HG02973 (cell line): ENCODE data around the gene GHR.
"Not testable (repeated sequence)": the region's sequence is repeated elsewhere in the genome, so short reads cannot be mapped to it uniquely, and the experiment has no call there.

Source experiments
- ATAC-seq: cut with Tn5 transposase; IDR thresholded peaks from one replicate; pipeline ENCODE4 v1.9.1; 2021; ENCODE audit warnings: moderate library complexity; ENCODE audit not compliant: unreplicated experiment

Gene GHR

DNA sequence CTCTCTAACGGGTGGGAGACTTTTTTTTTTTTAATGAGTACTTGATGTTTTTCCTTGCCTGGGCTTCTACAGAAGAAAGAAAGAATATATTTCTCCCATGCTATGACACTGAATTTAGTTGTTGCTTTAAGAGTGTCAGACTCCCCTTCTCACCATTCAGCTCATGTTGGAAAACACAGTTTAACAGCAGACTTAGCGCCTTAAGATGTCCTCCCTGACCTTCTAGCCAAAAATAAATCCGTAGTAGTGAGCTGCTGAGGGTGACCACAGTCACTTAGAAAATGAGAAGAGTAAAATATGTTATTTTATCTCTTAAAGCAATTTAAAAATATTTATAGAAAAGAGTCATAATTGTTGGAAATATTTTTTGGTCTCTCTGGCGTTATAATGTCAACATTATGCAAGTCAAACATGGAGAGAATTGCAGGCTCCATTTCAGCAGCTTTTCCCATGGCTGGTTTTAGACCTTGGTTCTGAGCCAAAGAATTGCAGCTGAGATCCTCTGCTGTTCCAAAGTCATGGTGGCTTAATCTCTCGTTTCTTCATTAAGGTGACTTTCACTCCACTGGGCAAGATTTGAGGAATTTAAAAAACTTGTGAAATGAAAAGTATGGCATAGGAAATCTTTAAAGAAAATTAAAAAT is 143.5 kb downstream of the GHR start:
- ATAC-seq: no peak

DNA sequence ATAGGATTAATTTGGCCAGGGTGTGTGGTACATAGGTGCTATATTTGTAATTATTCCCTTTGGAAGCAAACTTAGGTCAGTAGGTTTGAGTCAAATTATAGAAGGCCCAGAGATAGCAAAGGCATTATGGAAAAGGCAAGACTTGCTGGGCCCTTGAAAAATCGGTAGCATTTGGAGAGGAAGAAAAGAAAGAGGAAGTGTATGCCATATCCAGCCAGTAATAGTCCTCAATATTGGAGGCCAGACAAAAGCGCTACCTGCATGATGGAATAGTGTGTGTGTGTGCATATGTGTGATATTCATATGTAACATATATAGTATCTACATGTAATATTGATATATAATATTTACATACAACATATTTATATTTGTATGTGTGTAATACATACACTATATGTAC is 146.1 kb downstream of the GHR start:
- no peak for ATAC-seq

DNA sequence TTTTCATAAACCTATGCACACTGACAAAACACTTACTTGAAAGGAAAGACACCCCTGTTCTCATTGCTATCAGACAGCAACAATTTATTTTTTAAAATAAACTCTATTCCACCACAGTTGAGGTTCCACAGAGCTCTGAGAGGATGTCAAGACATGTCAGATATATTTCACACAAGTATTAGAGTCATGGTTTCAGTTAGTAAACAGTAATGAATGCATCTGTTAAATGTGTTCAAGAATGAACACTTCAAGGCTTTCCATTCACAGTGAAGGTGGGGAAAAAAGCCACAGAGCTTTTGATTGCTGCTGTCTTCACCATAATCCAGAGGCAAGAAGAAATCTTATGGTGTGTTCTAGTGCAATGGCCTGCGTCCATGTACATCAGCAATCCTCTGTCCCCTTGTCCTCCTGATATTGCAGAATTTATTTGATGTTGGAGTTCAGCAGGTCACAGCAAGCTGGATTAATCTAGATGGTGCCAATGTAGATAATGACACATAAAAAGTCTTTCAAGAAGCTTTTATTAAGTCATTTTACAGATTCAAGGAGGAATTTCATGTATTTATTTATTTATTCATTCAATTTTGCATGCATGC is 146.8 kb downstream of the GHR start:
- ATAC-seq: no peak

DNA sequence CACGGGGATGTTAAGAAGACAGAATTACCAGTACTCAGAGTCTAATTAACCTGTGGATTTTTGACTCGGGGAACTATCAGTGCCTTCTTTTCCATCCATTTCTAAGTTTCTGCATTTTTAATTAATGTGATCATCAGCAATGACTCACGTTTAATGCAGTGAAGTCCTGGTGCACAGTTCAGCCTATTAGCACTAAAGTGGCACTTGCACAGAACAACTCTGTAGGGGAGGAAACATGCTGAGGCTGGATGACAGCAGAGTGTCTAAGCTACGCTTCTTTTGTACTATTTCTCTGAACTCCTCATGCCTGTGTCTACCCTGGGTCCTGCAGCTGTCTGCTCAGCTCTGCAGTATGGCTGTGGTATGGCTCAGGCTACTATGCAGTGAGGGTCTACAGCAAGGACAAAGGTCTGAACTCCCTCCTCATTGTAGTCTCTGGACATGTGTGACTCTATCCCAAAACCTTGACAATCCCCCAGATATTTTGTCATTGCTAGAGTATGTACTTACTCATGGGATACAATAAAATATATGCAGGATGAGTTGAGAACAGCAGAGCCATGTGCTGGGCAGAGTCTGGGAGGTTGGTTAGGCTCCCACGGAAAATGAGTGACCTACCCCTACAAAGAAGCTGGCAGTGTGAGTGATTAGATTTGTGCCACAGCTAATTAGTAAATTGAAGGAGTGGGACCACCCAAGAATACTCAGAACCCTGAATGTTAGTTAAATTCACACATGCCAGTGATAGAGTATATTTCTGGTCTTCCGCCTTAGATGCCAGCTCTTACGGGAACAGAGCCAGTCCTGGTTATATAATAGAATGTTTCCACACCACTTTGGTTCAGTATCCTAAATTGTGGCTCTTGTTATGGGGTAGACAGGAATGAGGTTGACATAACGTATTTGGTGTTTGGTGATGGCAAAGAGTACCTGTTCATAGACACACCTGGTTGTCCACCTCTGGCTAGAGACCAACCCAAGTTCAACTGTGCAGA is 148.0 kb downstream of the GHR start:
- no peak for ATAC-seq

DNA sequence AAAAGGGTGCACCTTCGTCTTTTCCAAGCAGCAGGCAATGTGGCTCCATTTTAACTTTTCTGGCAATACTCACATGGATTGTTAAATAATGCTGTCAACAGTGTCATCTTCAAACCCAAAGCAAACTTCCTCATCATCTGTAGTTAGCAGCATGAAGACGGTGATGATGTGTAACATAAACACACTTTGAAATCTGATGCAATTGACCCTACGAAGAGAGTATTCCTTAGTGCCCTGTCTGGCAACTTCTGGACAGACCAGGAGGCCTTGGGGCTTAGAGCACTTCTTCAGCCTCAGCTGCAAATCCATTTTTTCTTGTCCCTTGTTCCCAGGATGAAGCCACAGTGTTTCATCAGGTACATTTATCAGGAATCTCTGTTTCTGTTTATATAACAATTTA is 149.1 kb downstream of the GHR start:
- ATAC-seq: no peak

DNA sequence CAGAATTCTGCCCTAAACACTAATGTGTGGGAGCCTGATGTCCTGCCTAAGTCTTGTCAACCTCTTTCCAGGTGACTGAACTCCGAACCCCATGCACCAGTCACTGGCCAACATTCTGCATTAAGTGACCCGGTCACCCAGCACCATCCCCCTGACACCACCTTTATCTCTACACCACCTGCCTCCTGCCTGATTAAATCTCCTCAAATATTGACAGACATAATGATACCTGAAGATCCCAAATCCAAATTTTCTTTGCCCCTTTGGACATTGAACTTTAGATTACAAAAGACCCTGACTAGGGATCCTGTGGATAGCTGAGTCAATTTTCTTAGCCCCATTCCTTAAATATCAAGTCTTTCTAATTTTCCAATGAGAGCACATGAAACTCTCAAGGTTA is 150.1 kb downstream of the GHR start:
- no peak for ATAC-seq

DNA sequence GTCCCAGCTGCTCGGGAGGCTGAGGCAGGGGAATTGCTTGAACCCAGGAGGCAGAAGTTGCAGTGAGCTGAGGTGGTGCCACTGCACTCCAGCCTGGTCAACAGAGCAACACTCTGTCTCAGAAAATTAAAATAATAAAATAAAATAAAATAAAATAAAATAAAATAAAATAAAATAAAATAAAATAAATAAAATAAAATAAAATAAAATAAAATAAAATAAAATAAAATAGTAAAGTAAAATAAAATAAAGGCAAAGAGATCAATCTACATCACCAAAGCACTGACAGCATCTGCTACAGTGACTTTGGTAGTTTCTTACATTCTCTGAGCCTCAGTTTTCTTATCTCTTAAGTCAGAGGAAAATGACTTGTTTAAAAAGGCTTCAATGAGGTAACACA is 152.7 kb downstream of the GHR start:
- not testable (repeated sequence) for ATAC-seq

DNA sequence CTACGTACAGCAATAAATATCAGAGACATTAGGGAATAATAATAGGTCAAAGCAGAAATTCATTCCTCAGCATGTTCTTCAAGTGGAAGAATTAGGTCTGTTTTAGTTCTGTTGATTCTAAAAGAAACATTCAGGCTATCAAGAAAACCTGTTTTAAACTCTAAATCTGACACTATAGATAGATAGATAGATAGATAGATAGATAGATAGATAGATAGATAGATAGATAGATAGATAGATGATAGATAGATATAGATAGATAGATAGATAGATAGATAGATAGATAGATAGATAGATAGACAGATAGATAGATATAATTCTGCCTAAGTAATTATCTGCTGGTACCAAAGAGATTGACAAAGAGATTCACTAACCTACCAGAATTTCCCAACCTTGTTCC is 155.7 kb downstream of the GHR start:
- not testable (repeated sequence) for ATAC-seq

DNA sequence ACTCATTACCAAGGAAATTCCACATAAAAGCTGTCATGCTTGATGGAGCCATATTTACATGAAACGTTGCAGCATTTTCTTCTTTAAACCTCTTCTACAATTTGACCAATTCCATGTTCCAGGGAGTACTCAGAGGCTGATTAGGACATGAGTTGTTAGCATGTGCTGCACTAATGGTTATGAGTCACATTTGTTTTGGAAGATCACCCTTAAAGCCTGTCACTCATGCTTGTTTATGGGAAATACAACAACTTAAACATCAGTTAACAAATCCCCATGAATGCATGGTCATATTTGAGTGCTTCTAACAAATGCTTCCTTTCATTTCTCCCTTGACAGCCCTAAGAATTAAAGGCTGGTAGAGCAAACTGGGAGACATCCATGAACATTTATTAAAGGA is 156.1 kb downstream of the GHR start:
- ATAC-seq: no peak

DNA sequence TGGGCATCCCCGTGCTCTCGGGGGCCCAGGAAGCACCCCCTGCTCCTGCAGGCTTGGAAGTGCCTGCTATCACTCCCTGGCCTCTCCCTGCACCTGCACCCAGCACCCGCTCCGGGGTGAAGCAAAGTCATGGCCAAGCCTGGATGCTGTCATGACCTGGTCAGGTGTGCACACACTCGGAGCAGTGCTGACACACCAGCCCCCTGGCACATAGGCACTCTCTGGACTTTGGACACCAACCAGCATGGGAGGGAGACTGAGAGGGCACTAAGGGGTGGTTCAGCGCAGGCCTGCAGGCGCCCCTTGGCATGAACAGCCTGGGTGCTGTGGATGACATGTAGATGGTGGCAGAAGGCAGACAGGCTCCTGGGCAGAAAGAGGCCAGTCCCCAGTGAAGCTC is 158.6 kb downstream of the GHR start:
- ATAC-seq: no peak

DNA sequence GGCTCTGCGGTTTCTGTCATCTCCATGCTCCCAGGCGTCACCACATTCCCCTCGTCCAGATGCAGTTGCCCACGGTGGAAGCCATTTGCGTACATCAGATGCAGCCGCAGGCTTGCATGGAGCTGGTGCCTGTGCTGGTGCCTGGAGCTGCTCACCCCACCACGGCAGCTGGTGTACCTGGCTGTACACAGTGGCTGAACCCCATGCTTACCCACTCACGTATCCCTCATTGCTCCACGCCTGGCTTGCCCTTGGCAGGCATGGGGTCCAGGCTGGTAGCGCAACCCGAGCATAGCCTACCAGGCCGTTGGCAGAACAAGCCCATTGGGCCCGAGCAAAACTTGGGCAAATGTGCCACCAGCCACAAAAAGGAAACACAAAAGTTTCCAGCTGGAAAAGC is 159.5 kb downstream of the GHR start:
- ATAC-seq: no peak

DNA sequence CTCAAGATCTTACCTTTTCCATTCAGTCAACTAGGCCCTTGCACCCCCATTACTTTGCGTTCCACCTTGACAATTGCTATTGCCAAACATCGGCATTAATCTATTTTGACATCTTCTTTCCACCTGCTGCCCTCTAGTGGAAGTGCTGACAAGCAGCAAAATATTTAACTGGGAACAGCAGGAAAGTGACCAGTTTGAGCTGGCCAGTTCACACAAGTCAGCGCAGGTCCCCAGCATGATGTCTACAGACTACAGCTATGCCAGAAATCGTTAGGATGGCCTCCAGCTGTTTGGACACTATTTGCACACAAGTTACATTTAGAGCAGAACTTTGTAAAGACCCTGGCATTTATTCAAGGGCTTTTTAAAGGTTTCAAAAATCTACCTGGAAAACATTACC is 160.1 kb downstream of the GHR start:
- ATAC-seq: peak; percentile 65

DNA sequence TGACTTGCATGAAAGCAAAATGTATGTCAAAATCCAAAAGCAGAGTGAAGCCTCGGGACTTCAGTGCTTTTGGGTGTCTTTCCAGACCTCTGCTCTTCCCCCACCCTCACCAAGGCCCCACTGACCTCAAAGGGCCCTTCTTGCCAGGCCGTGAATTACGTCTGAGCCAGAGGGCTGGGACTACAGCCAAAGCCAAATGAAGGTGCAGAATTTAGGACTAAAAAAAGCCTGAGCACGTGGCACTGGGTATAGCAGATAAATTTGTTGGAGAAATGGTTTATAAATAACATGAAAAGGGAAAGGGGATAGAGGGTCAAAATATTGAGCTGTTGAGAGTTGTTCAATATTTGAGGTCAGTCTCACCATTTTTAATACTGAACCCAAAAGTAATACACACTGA is 163.4 kb downstream of the GHR start:
- ATAC-seq: no peak

DNA sequence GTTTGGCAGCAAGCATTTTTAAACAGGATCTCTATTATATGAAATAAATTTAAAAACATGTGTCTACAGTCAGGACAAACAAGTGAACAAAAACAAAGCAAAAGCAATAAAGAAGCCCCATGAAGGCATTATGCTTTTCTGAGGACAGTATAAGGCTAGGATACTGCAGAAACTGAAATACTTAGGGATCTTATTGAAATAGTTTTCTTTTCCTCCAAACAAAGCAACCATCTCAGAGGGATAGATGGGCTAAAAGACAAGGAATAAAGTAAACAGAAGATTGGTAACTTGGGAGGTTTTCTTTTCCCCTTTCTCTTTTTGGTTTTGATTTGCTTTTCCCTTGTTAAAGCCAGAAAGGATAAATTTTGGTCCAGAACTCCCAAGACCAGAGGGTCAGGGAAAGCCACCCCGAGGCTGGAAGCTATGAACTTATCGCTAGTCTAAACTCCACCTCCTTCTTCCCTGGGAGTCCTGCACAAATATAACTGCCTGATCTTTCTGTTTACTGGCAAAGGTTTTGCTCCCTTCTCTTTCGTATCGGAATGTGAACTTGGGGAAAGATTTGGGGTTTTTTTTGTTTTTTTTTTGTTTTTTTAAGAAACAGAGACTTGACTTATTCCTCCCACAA is 164.0 kb downstream of the GHR start:
- ATAC-seq: no peak

DNA sequence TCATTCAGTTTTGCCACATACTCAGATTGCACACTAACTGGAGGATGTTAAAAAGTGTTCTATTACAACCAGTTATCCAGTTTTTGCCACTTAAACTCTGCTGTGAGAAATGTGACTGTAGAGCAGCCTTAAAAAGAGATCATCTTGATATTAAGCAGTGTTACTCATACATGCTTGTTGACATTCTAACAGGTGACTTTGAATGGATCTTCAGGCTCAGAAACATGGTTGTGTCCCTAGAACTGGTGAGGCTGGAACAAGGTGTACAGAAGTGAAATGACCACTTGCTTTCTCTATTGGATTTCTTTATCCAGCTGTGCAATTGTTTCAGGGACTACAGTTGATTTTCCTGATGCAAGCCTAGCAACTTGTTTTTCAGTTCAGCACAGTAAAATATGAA is 167.3 kb downstream of the GHR start:
- no peak for ATAC-seq

DNA sequence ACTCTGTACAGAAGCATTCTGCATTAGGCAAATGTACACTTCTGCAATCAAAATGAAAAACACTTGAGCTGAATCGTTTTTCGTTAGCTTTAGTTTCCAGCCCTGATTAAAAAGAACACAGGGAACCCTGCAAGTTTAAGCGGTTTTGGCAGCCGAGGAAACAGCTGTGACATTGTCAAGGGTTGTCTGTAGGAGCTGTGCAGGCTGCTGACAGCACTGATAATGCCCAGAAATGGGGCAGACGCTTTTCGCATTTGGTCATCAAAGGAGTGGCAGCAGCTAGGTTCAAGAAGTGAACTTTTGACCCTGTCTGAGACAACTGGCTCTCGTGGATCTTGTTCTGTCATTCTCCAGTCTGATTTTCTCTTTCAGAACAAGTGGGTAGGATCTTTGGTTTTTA is 167.8 kb downstream of the GHR start:
- ATAC-seq: no peak

DNA sequence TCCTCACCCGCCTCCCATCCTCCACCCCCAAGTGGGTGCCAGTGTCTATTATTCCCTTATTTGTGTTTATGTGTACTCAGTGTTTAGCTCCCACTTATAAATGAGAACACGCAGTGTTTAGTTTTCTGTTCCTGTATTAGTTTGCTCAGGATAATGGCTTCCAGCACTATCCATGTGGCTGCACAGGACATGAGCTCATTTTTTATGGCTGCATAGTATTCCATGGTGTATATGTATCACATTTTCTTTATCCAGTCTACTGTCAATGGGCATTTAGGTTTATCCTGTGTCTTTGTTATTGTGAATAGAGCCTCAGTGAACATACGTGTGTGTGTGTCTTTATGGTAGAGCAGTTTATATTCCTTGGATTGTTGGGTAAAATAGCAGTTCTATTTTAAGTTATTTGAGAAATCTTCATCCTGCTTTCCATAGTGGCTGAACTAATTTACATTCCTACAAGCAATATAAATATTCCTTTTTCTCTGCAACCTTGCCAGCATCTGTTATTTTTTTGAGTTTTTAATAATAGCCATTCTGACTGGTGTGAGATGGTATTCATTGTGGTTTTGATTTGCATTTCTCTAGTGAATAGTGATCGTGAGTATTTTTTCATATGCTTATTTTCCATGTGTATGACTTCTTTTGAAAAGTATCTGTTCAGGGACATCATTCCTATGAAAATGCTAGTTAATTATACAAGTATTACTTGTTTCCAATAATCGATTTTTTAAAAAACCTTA is 169.3 kb downstream of the GHR start:
- ATAC-seq: no peak

DNA sequence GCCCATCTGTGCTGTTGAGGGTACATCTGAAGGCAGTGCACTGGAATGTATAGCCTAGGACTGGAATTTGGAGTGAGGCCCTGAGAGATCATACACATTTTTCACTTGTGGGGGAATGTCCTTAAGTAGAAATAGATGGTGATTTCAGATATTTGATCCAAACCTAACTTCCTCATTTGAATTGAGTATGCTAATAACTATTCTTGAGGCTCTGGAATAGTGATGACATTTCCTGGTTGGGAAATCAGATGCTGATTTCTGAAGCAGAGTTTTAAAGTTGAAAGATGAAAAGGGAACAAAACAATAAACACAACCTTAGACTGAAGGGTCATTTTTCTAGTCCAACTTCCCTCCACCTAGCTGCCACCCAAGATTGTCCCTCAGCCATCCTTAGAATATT is 170.4 kb downstream of the GHR start:
- ATAC-seq: no peak

DNA sequence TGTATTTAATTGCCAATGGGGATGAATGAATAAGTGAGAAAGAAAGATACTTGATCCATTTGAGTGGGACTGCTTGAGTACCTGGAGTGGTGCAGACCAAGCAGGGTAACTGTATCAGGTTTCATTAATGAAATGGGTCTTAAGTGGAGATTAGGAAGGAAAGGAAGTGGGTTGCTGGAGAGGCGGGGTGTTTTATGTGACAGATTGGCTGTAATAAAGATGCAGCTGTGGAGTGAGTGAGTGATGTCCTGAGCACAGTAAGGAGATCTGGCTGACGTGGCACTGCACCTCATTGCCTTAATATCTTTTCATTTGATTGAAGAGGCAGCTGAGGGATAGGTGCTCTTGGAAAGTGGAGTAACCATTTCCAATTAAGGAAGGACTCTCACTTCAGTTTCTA is 172.4 kb downstream of the GHR start:
- no peak for ATAC-seq

DNA sequence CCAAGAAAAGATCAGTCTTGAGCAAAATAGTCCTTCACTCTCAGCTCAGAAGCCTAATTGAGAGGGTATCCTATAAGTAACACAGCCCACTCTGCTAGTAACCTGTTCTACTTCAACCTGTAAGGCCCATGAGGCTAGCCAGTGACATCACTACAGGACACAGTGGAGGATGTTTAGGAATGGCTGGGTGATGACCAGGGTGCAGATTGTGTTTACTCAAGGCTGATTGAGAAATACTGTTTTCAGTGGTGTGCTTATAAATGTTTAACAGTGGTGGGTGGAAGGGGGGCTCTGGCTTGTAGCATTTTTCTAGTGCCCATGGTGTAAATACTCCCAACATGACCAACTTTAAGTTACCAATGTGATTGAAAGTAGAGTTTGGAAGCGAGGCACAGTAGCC is 173.6 kb downstream of the GHR start:
- ATAC-seq: no peak
